ENCODE measurements around the gene PGS1. TPM values are rescaled to one million over a fixed set of nuclear protein-coding genes. Genes with fewer than 3 reads are reported as not detected.
A peak's percentile ranks its signal among the peaks of the same experiment; 100 is the strongest.

Gene PGS1
- total RNA-seq, 1 donor from 2014 or later, result 41.8 TPM

DNA sequence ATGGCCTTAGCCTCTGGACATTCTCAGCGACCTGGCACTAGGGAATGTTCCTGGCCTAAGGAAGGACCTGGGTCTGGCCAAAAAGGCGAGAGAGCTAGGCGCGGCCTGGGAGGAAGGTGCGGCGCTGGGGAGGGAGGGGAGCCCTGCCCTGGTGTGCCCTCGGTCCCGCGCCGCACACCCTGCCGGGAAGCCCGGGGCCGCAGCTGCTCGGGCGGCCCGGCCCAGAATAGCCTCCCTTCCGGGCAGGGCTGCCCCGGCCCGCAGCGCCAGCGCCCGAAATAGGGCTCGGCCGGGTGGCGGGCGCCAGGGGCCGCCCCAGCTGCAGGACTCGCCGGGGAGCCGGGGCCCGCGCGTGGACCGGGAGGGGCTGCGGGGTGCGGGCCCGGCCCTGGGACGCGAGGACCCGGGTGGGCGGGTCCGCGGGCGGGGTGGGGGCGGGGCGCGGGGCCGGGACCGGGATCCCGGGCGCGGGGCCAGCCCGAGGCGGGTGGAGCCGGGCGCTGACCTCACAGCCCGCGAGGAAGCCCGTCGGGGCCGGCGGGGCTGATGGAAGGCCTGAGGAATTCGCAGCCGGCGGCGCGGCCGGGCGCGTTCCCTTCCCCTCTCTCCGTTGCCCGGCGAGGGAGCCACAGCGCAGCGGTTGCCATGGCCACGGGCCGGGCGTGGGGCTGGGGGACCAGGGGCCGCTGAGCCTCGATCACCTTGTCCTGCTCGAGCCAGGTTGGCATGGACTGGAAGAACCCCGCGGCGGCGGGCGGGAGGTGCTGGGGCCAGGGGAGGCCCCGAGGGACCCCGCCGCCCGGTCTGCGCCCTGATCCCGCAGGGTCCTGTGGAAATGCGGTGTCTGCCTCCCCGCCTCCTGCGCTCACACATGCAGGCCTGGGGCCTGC, 36.6 kb upstream of the PGS1 start:
- Histone ChIP-seq H3K9me3 (no peaks in the 10 kb centered on the region), H3K27ac (peak overlapping the region; percentile 99), H3K4me3 (peak overlapping the region; percentile 43 to 72), H3K27me3 (no peaks in the 10 kb centered on the region), H3K4me1 (peaks cover 17 to 22% of the 10 kb centered on the region in 2 donors), H3K36me3 (no peaks in the 10 kb centered on the region)
- DNase-seq (ENCODE audit: low spot score in 2 of 2), result peak; percentile 49 to 87
- TF ChIP-seq, protein P1, sequence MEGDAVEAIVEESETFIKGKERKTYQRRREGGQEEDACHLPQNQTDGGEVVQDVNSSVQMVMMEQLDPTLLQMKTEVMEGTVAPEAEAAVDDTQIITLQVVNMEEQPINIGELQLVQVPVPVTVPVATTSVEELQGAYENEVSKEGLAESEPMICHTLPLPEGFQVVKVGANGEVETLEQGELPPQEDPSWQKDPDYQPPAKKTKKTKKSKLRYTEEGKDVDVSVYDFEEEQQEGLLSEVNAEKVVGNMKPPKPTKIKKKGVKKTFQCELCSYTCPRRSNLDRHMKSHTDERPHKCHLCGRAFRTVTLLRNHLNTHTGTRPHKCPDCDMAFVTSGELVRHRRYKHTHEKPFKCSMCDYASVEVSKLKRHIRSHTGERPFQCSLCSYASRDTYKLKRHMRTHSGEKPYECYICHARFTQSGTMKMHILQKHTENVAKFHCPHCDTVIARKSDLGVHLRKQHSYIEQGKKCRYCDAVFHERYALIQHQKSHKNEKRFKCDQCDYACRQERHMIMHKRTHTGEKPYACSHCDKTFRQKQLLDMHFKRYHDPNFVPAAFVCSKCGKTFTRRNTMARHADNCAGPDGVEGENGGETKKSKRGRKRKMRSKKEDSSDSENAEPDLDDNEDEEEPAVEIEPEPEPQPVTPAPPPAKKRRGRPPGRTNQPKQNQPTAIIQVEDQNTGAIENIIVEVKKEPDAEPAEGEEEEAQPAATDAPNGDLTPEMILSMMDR (IDR thresholded peaks at IDR 0.05), result no peak
- intact Hi-C loops (cut with DNase I), result loop anchor here (1.0 to 2.0 kb wide), 4 partner anchors 18 to 37 kb away; partner anchors contain the start of genes PGS1 and SOCS3

DNA sequence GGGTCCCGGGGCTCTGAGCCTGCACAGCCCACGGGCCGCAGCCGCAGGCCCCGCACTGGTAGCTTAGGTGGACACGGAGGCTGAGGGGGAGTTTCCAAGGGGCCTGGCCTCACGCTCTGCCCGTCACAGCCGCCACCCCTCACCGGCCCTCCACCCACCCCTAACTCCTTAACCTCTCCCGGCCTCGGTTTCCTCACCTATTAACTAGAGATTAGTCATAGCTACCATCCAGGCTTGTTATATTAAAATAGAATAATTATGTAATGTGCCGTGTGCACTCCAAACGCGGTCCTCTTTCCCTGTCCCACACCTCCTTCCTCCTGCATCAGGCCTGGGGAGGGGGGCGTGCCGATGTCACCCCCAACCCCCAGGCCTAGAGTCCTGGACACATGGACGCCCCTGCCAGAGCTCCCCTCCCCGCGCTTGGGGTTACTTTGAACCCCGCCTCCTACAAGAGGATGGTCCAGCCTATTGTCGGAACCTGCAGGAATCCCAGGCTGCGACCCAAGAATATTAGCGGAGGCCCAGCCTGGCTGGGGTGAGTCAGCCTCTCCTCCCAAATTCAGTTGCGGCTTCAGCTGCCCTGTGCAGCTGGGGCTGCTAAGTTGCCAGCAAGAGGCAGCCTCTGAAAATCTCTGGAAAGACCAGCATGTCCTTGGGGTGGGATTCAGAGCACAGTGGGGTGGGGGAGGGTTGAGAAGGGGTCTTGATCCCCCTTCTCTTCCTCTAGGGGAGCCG, 35.8 kb upstream of the PGS1 start:
- H3K27ac ChIP-seq, result peak overlapping the region; percentile 99
- TF ChIP-seq, protein P1 (IDR thresholded peaks at IDR 0.05), result no peak
- peak overlapping the region; percentile 43 to 72 for H3K4me3 ChIP-seq
- H3K9me3 ChIP-seq, result no peaks in the 10 kb centered on the region
- H3K27me3 ChIP-seq, result no peaks in the 10 kb centered on the region
- intact Hi-C loops (cut with DNase I), result loop anchor here (1.0 to 2.0 kb wide), 3 partner anchors 18 to 36 kb away; partner anchors contain the start of gene PGS1
- peak; percentile 55 to 92 for DNase-seq (ENCODE audit: low spot score in 2 of 2)
- H3K4me1 ChIP-seq, result peaks cover 17 to 22% of the 10 kb centered on the region in 2 donors
- H3K36me3 ChIP-seq, result no peaks in the 10 kb centered on the region

DNA sequence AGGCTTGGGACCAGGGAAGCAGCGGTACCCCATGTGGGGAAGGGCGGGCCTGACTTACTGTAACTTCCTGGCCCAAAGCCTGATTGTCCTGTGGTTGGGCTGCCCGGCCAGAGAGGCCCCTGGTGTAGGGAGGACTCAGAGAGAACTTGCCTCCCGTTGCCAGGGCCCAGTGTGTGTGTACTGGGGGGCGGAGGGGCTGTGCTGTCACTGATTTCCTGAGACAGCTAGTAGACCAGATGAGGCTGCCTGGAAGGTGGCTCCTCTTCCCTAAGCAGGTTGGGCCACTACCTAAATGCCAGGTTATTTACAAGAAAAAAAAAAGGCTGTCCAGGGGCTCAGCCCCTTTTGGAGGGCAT, 35.3 kb upstream of the PGS1 start:
- TF ChIP-seq, protein P1 (IDR thresholded peaks at IDR 0.05), result no peak
- peak; percentile 54 to 93 for DNase-seq (ENCODE audit: low spot score in 2 of 2)
- H3K9me3 ChIP-seq, result no peaks in the 10 kb centered on the region
- H3K4me1 ChIP-seq, result peaks cover 17 to 22% of the 10 kb centered on the region in 2 donors
- H3K27ac ChIP-seq, result peak overlapping the region; percentile 99
- H3K4me3 ChIP-seq, result peak overlapping the region in 1 of 2 donors; percentile 72
- H3K27me3 ChIP-seq, result no peaks in the 10 kb centered on the region
- no peaks in the 10 kb centered on the region for H3K36me3 ChIP-seq
- intact Hi-C loops (cut with DNase I), result loop anchor here (2.0 kb wide), 1 partner anchor 36 kb away; the partner anchor contains the start of gene PGS1

DNA sequence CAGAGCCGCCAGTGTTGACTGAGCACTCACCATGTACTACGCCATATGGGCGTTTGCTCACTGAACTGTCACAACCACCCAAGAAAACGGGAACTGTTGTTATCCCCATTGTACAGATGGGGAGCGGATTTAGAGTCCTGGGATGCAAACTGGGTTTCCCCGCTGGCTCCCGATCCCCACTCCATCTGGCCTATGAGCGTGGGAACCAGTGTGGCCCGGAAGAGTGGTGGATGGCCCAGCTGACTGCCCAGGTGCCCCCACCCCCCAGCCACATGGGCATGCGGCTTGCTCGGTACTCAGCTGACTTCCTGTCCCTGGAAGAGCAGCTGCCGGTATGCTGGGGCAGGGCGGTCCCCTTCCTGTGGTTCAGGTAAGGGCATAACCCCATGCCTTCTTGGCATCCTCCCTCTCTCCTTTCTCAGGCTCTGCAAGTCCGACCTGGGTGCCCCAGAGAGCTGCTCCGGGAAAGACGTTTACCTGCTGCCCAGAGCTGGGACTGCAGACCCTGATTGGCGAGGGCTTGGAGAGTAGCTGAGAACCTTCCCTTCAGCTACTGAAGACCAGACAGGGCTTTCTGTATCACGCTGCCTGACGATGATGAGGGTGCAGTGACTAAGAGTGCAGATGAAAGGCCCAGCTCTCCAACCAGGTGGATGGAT, 34.8 kb upstream of the PGS1 start:
- Histone ChIP-seq H3K4me1 (peaks cover 17 to 22% of the 10 kb centered on the region in 2 donors), H3K27ac (peak overlapping the region; percentile 99), H3K4me3 (no peak overlapping the region), H3K27me3 (no peaks in the 10 kb centered on the region), H3K36me3 (no peaks in the 10 kb centered on the region), H3K9me3 (no peaks in the 10 kb centered on the region)
- intact Hi-C loops (cut with DNase I), result loop anchor here (2.0 kb wide), 1 partner anchor 35 kb away; the partner anchor contains the start of gene PGS1
- TF ChIP-seq, protein P1 (IDR thresholded peaks at IDR 0.05), result no peak
- DNase-seq (ENCODE audit: low spot score in 2 of 2), result no peak

DNA sequence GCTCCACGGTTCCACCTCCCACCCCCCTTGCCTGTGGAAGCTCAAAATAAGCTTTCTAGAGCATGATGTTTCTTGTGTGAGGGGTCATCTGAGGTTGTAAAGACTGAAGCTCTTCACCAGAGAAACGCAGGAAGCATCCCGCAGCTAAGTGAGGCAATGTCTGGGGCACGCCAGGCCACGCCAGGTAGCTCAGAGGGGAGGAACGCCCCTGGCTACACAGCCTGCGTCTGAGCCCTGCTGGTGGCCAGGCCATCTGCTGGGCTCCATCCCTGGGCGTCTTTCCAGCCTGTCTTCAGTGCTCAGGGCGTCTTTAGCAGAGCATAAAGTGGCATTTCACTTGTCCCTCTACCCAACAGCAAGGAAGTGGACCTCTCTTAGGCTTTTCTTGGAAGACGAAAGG, 33.8 kb upstream of the PGS1 start:
- intact Hi-C loops (cut with DNase I), result no loop called here
- Histone ChIP-seq H3K4me1 (peaks cover 17 to 22% of the 10 kb centered on the region in 2 donors), H3K27me3 (no peaks in the 10 kb centered on the region), H3K36me3 (no peaks in the 10 kb centered on the region), H3K27ac (no peak overlapping the region), H3K9me3 (no peaks in the 10 kb centered on the region), H3K4me3 (no peak overlapping the region)
- TF ChIP-seq, protein P1 (IDR thresholded peaks at IDR 0.05), result no peak
- DNase-seq (ENCODE audit: low spot score in 2 of 2), result no peak

Measured in ascending aorta (tissue), 2 donors.